ENCODE measurements around the gene HPS5. TPM values are rescaled to one million over a fixed set of nuclear protein-coding genes. Genes with fewer than 3 reads are reported as not detected.
A peak's percentile ranks its signal among the peaks of the same experiment; 100 is the strongest.

The HPS5 gene
- total and polyA plus RNA-seq, 2 of the 13 experiments (the other 11 are each of a cell fraction or from before 2014, with no cell fraction given), result 6.6 to 25.5 TPM

DNA sequence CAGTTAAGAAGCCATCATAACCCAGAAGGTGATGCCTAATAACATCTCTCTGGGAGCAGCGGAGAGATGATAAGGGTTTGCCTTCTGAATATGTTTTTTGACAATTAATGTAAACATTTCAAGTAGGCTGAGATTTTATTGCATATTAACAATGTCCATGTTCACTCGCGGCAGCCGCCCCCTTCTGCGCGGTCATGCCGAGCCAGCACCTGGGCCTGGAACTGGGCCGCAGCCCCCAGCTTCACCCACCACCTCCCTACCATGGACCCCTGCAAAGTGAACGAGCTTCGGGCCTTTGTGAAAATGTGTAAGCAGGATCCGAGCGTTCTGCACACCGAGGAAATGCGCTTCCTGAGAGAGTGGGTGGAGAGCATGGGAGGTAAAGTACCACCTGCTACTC is 60.2 kb downstream of the HPS5 start:
- DNase-seq (ENCODE audit: low spot score) (no peak), FAIRE-seq (no peak), ATAC-seq (no peak)
- no peak overlapping the region for H3K27ac ChIP-seq (ENCODE audit: extremely low read length, insufficient read depth, low read length)
- peaks cover 66% of the 10 kb centered on the region for H3K4me1 ChIP-seq (ENCODE audit: insufficient read depth, low read length)
- intact Hi-C loops (cut with micrococcal nuclease; ENCODE audit: unreplicated experiment) (no loop called here), in situ Hi-C loops (cut with HindIII; ENCODE audit: extremely low pct_ligation_motif_present, low pct_unique_long_range_greater_than_20kb) (no loop called here)
- no peak overlapping the region for H3K4me2 ChIP-seq (ENCODE audit: low read depth, low read length)
- POLR2A ChIA-PET, result interaction anchor here (0.9 kb wide), 1 partner anchor 31 kb away, joined by 3 read pairs; no protein-coding TSS in a partner anchor
- H4K20me1 ChIP-seq (ENCODE audit: insufficient read depth, low read length), result no peaks in the 10 kb centered on the region
- no peaks in the 10 kb centered on the region for H3K27me3 ChIP-seq (ENCODE audit: control insufficient read depth in 1 of 2, insufficient read depth in 2 of 2, low read length in 2 of 2)
- H2AFZ ChIP-seq (ENCODE audit: low read length), result no peak overlapping the region
- no peaks in the 10 kb centered on the region for H3K79me2 ChIP-seq (ENCODE audit: insufficient read depth, low read length)
- WGBS (ENCODE audit: low lambda C conversion rate), result 97% methylated on average over 14 of the region's 14 CpGs
- BruUV-seq (replicated peaks), result no TSS peak
- TF ChIP-seq MIXL1 (CRISPR knock-in tag; IDR thresholded peaks at IDR 0.05) (no peak), CREB1 (IDR thresholded peaks at IDR 0.05) (no peak), CREB1 (CRISPR knock-in tag; IDR thresholded peaks at IDR 0.05) (no peak)
- TF ChIP-seq, protein P1, sequence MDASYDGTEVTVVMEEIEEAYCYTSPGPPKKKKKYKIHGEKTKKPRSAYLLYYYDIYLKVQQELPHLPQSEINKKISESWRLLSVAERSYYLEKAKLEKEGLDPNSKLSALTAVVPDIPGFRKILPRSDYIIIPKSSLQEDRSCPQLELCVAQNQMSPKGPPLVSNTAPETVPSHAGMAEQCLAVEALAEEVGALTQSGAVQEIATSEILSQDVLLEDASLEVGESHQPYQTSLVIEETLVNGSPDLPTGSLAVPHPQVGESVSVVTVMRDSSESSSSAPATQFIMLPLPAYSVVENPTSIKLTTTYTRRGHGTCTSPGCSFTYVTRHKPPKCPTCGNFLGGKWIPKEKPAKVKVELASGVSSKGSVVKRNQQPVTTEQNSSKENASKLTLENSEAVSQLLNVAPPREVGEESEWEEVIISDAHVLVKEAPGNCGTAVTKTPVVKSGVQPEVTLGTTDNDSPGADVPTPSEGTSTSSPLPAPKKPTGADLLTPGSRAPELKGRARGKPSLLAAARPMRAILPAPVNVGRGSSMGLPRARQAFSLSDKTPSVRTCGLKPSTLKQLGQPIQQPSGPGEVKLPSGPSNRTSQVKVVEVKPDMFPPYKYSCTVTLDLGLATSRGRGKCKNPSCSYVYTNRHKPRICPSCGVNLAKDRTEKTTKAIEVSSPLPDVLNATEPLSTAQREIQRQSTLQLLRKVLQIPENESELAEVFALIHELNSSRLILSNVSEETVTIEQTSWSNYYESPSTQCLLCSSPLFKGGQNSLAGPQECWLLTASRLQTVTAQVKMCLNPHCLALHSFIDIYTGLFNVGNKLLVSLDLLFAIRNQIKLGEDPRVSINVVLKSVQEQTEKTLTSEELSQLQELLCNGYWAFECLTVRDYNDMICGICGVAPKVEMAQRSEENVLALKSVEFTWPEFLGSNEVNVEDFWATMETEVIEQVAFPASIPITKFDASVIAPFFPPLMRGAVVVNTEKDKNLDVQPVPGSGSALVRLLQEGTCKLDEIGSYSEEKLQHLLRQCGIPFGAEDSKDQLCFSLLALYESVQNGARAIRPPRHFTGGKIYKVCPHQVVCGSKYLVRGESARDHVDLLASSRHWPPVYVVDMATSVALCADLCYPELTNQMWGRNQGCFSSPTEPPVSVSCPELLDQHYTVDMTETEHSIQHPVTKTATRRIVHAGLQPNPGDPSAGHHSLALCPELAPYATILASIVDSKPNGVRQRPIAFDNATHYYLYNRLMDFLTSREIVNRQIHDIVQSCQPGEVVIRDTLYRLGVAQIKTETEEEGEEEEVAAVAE (CRISPR knock-in tag; IDR thresholded peaks at IDR 0.05; ENCODE audit: borderline replicate concordance), result no peak
- CTCF ChIA-PET (ENCODE audit: low intra/inter-chr PET ratio, low total read pairs), result no interaction called here
- H3K9me3 ChIP-seq (ENCODE audit: low read length), result no peaks in the 10 kb centered on the region
- no peaks in the 10 kb centered on the region for H3K36me3 ChIP-seq (replicated peaks in 1 of 2; ENCODE audit: control insufficient read depth in 1 of 2, insufficient read depth in 2 of 2, low read length in 2 of 2)
- H3K4me3 ChIP-seq (replicated peaks in 1 of 3; ENCODE audit: insufficient read depth in 1 of 3, low read depth in 2 of 3, low read length in 3 of 3), result no peak overlapping the region
- no peak overlapping the region for H3K9ac ChIP-seq (ENCODE audit: insufficient read depth, low read depth, low read length)

- no peak overlapping the region for H3K4me3 ChIP-seq (replicated peaks in 1 of 3; ENCODE audit: insufficient read depth in 1 of 3, low read depth in 2 of 3, low read length in 3 of 3)
- H2AFZ ChIP-seq (ENCODE audit: low read length), result no peak overlapping the region
- no peak overlapping the region for H3K27ac ChIP-seq (ENCODE audit: extremely low read length, insufficient read depth, low read length)
- intact Hi-C loops (cut with micrococcal nuclease; ENCODE audit: unreplicated experiment) (no loop called here), in situ Hi-C loops (cut with HindIII; ENCODE audit: extremely low pct_ligation_motif_present, low pct_unique_long_range_greater_than_20kb) (no loop called here)
- peak overlapping the region; percentile 50 for H3K4me2 ChIP-seq (ENCODE audit: low read depth, low read length)
- no peak overlapping the region for H3K9ac ChIP-seq (ENCODE audit: insufficient read depth, low read depth, low read length)
- DNase-seq (ENCODE audit: low spot score) (peak; percentile 72), FAIRE-seq (peak; percentile 96), ATAC-seq (peak; percentile 89)
- ChIA-PET CTCF (ENCODE audit: low intra/inter-chr PET ratio, low total read pairs) (no interaction called here), POLR2A (interaction anchor here (1.0 kb wide), 3 partner anchors 125 to 137 kb away, joined by 3 to 4 read pairs (median 4); partner anchors contain the start of gene LDHA)
- no peaks in the 10 kb centered on the region for H3K79me2 ChIP-seq (ENCODE audit: insufficient read depth, low read length)
- H3K4me1 ChIP-seq (ENCODE audit: insufficient read depth, low read length), result peaks cover 56% of the 10 kb centered on the region
- H4K20me1 ChIP-seq (ENCODE audit: insufficient read depth, low read length), result no peaks in the 10 kb centered on the region
- no peaks in the 10 kb centered on the region for H3K9me3 ChIP-seq (ENCODE audit: low read length)
- H3K27me3 ChIP-seq (ENCODE audit: control insufficient read depth in 1 of 2, insufficient read depth in 2 of 2, low read length in 2 of 2), result no peaks in the 10 kb centered on the region
- BruUV-seq (replicated peaks), result no TSS peak
- H3K36me3 ChIP-seq (replicated peaks in 1 of 2; ENCODE audit: control insufficient read depth in 1 of 2, insufficient read depth in 2 of 2, low read length in 2 of 2), result no peaks in the 10 kb centered on the region
- TF ChIP-seq SOX5 (CRISPR knock-in tag; IDR thresholded peaks at IDR 0.05; ENCODE audit: borderline replicate concordance), result 0 out of 2 replicates have a peak, but pooled peaks have one; percentile 23
- 0 out of 2 replicates have a peak, but pooled peaks have one; percentile 20 for TF ChIP-seq THAP11 (CRISPR knock-in tag; IDR thresholded peaks at IDR 0.05)
- TF ChIP-seq, protein P2, sequence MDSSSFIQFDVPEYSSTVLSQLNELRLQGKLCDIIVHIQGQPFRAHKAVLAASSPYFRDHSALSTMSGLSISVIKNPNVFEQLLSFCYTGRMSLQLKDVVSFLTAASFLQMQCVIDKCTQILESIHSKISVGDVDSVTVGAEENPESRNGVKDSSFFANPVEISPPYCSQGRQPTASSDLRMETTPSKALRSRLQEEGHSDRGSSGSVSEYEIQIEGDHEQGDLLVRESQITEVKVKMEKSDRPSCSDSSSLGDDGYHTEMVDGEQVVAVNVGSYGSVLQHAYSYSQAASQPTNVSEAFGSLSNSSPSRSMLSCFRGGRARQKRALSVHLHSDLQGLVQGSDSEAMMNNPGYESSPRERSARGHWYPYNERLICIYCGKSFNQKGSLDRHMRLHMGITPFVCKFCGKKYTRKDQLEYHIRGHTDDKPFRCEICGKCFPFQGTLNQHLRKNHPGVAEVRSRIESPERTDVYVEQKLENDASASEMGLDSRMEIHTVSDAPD (CRISPR knock-in tag; IDR thresholded peaks at IDR 0.05), result 0 out of 2 replicates have a peak, but pooled peaks have one; percentile 50
- TF ChIP-seq, protein P3, sequence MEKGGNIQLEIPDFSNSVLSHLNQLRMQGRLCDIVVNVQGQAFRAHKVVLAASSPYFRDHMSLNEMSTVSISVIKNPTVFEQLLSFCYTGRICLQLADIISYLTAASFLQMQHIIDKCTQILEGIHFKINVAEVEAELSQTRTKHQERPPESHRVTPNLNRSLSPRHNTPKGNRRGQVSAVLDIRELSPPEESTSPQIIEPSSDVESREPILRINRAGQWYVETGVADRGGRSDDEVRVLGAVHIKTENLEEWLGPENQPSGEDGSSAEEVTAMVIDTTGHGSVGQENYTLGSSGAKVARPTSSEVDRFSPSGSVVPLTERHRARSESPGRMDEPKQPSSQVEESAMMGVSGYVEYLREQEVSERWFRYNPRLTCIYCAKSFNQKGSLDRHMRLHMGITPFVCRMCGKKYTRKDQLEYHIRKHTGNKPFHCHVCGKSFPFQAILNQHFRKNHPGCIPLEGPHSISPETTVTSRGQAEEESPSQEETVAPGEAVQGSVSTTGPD (CRISPR knock-in tag; IDR thresholded peaks at IDR 0.05), result peak; percentile 59; the same call in 1 of the 2 replicates
- no peak for TF ChIP-seq KLF13 (CRISPR knock-in tag; IDR thresholded peaks at IDR 0.05)
- peak; percentile 27; the same call in 1 of the 2 replicates for TF ChIP-seq HDAC2 (CRISPR knock-in tag; IDR thresholded peaks at IDR 0.05)
- peak; percentile 25; the same call in 1 of the 2 replicates for TF ChIP-seq ZNF614 (CRISPR knock-in tag; IDR thresholded peaks at IDR 0.05; ENCODE audit: borderline replicate concordance)
- 0 out of 2 replicates have a peak, but pooled peaks have one; percentile 41 for TF ChIP-seq EHMT2 (IDR thresholded peaks at IDR 0.05; ENCODE audit: borderline replicate concordance, low read depth, low read length)
Measured at GRCh38 chr11:18259259-18259658, 62.7 kb downstream of the HPS5 start.
